OCI-LY3 (cell line): ENCODE results near the gene FBXO30.

Source experiments
- EZH2phosphoT487 ChIP-seq: fragments of 200-600 bp; shearing (Covaris generic); IDR thresholded peaks from 2 replicates; pipeline ENCODE4 v1.6.1; 2018; ENCODE audit warnings: antibody characterized with exemption, mixed run types, low read depth
- TF ChIP-seq, protein P1 (sequence below): fragments of 200-600, 300-600 bp; sonication (generic); IDR thresholded peaks from 2 replicates; pipeline ENCODE4 v1.5.1; 2014; ENCODE audit warnings: antibody characterized with exemption, low read length, low read depth

DNA sequence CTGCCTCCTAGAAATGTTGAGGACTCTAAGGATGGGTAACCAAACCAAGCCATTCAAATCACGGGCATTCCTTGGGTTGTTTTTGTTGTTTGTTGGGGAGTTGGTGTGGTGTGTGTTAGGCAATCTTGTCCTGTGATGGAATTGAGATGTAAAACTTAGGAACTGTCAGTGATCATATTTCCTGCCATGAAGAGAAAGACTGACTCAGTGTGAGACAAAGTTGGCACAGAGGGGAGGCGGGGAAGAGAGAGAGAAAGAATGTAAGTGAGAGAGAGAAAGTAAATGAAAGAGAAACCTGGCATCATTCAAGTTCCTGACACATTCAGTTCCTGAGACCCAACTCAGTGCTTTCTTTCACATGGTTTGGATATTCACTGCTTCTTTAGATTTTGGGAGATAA is 21.6 kb upstream of the FBXO30 start:
- TF ChIP-seq, protein P1, sequence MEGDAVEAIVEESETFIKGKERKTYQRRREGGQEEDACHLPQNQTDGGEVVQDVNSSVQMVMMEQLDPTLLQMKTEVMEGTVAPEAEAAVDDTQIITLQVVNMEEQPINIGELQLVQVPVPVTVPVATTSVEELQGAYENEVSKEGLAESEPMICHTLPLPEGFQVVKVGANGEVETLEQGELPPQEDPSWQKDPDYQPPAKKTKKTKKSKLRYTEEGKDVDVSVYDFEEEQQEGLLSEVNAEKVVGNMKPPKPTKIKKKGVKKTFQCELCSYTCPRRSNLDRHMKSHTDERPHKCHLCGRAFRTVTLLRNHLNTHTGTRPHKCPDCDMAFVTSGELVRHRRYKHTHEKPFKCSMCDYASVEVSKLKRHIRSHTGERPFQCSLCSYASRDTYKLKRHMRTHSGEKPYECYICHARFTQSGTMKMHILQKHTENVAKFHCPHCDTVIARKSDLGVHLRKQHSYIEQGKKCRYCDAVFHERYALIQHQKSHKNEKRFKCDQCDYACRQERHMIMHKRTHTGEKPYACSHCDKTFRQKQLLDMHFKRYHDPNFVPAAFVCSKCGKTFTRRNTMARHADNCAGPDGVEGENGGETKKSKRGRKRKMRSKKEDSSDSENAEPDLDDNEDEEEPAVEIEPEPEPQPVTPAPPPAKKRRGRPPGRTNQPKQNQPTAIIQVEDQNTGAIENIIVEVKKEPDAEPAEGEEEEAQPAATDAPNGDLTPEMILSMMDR: no peak
- TF ChIP-seq EZH2phosphoT487: no peak
